HCT116 (cell line): ENCODE results near the gene MKI67. TPM values are rescaled to one million over a fixed set of nuclear protein-coding genes. Genes with fewer than 3 reads are reported as not detected.

Experiments
- ATAC-seq: fragments of 200-7000 bp; cut with Tn5 transposase; 2 replicates; pipeline ENCODE4 v1.9.1; 2020; ENCODE audit warnings: mild to moderate bottlenecking, moderate library complexity
- BruUV-seq: library from RNA; stranded (reverse); fragments of 400-500 nt; replicated peaks from 2 replicates; lab custom pipeline; 2021; lab: Mats Ljungman, UMichigan
- CTCF ChIA-PET: fragments of 300-600 bp; sonication (Branson Sonifier 250); formaldehyde crosslinking; loops from one replicate; lab custom pipeline; 2021; ENCODE audit warnings: antibody characterized with exemption; lab: Charles Lee
- POLR2A ChIA-PET: fragments of 300-600, 350-600 bp; sonication (Branson Sonifier 250); formaldehyde crosslinking; loops from one replicate; lab custom pipeline; 2021; ENCODE audit warnings: antibody characterized with exemption; lab: Charles Lee
- RAD21 ChIA-PET, 2 experiments: fragments of 300-600 bp; sonication (Branson Sonifier 250); formaldehyde crosslinking; loops; one replicate each; lab custom pipeline; 2023; ENCODE audit warnings: low total read pairs in 2 of 2; ENCODE audit not compliant: uncharacterized antibody in 2 of 2, unreplicated experiment in 2 of 2, low non-redundant PET in 1 of 2; lab: Charles Lee
- DNase-seq: peaks from one replicate; pipeline ENCODE4 v3.0.0-alpha.2; 2010; ENCODE audit warnings: low read depth, low spot score
- H2AFZ ChIP-seq: fragments of 200-600 bp; shearing (Covaris generic), sonication (generic); 2 replicates; pipeline ENCODE4 v1.6.1; 2017; ENCODE audit warnings: low read depth, mixed run types, mixed read lengths, antibody characterized with exemption, low read length; ENCODE audit not compliant: poor library complexity, severe bottlenecking
- H3K27ac ChIP-seq: 2 replicates; pipeline ENCODE4 v1.5.1; 2012; ENCODE audit warnings: low read depth, low read length
- H3K27me3 ChIP-seq: fragments of 200-600 bp; sonication (generic); 2 replicates; pipeline ENCODE4 v1.6.1; 2016; ENCODE audit warnings: mixed run types, low read length, mixed read lengths; ENCODE audit not compliant: insufficient read depth
- H3K36me3 ChIP-seq, 2 experiments: fragments of 200-500 bp in 1 of 2; fragments of 200-600 bp in 1 of 2; sonication (Bioruptor generic) in 1 of 2; sonication (generic) in 1 of 2; 2 replicates each; pipeline versions ENCODE4 v1.5.1 to v1.6.1; 2014 to 2016; ENCODE audit warnings: low read length in 2 of 2, inconsistent platforms in 1 of 2, mixed read lengths in 1 of 2, mixed run types in 1 of 2; ENCODE audit not compliant: insufficient read depth in 2 of 2, control insufficient read depth in 1 of 2
- H3K4me1 ChIP-seq, 2 experiments: fragments of 200-600 bp in 1 of 2; sonication (generic) in 1 of 2; 2 replicates each; pipeline versions ENCODE4 v1.5.1 to v1.6.1; 2012 to 2017; ENCODE audit warnings: low read length in 2 of 2, inconsistent platforms in 1 of 2, mild to moderate bottlenecking in 1 of 2, mixed read lengths in 1 of 2, mixed run types in 1 of 2, moderate library complexity in 1 of 2; ENCODE audit not compliant: insufficient read depth in 2 of 2, control insufficient read depth in 1 of 2
- H3K4me2 ChIP-seq: fragments of 200-600 bp; sonication (generic); 2 replicates; pipeline ENCODE4 v1.6.1; 2017; ENCODE audit warnings: mixed run types, low read length, mixed read lengths
- H3K4me3 ChIP-seq, 2 experiments: fragments of 200-600 bp in 1 of 2; sonication (generic) in 1 of 2; replicated peaks in 1 of 2; 2 replicates each; pipeline ENCODE4 v1.5.1; 2011 to 2016; ENCODE audit warnings: low read length in 2 of 2, control low read depth in 1 of 2, low read depth in 1 of 2, mild to moderate bottlenecking in 1 of 2, mixed read lengths in 1 of 2, mixed run types in 1 of 2
- H3K79me2 ChIP-seq: fragments of 200-600 bp; sonication (generic); 2 replicates; pipeline ENCODE4 v1.6.1; 2017; ENCODE audit warnings: mild to moderate bottlenecking, mixed run types, low read length, moderate library complexity, mixed read lengths; ENCODE audit not compliant: insufficient read depth
- H3K9ac ChIP-seq: fragments of 200-600 bp; sonication (generic); 2 replicates; pipeline ENCODE4 v1.6.1; 2016; ENCODE audit warnings: low read length, mixed read lengths
- H3K9me2 ChIP-seq: fragments of 200-600 bp; sonication (generic), shearing (Covaris generic); 2 replicates; pipeline ENCODE4 v1.6.1; 2017; ENCODE audit warnings: mixed run types, mild to moderate bottlenecking, moderate library complexity; ENCODE audit not compliant: insufficient read depth
- H3K9me3 ChIP-seq, 2 experiments: fragments of 200-500 bp in 1 of 2; fragments of 200-600 bp in 1 of 2; sonication (Bioruptor generic) in 1 of 2; sonication (generic) in 1 of 2; 2 replicates each; pipeline ENCODE4 v1.6.1; 2014 to 2017; ENCODE audit warnings: low read length in 2 of 2, mixed read lengths in 2 of 2, inconsistent platforms in 1 of 2, low read depth in 1 of 2, mild to moderate bottlenecking in 1 of 2, mixed run types in 1 of 2, moderate library complexity in 1 of 2; ENCODE audit not compliant: control insufficient read depth in 1 of 2, insufficient read depth in 1 of 2
- H4K20me1 ChIP-seq: fragments of 200-600 bp; sonication (generic), shearing (Covaris generic); 2 replicates; pipeline ENCODE4 v1.6.1; 2017; ENCODE audit warnings: mixed run types, mild to moderate bottlenecking, moderate library complexity; ENCODE audit not compliant: insufficient read depth
- CBX3 ChIP-seq: IDR thresholded peaks from 2 replicates; pipeline ENCODE4 v1.6.1; 2012; ENCODE audit warnings: low read depth
- CEBPB ChIP-seq: IDR thresholded peaks from 2 replicates; pipeline ENCODE4 v1.6.1; 2012; ENCODE audit warnings: low read depth
- CTCF ChIP-seq, 3 experiments: fragments of 200-600 bp in 1 of 3; sonication (generic) in 1 of 3; IDR thresholded peaks in 2 of 3; conservative IDR thresholded peaks in 1 of 3; 2 replicates each; pipeline ENCODE4 v1.5.1; 2012 to 2017; ENCODE audit warnings: low read depth in 2 of 3, low read length in 2 of 3, antibody characterized with exemption in 1 of 3, borderline replicate concordance in 1 of 3, control low read depth in 1 of 3, mild to moderate bottlenecking in 1 of 3, mixed read lengths in 1 of 3, mixed run types in 1 of 3, moderate library complexity in 1 of 3; ENCODE audit not compliant: insufficient read depth in 1 of 3
- EGR1 ChIP-seq: IDR thresholded peaks from 2 replicates; pipeline ENCODE4 v1.6.1; 2012; ENCODE audit warnings: low read depth
- EZH2 ChIP-seq: fragments of 200-600 bp; sonication (generic); IDR thresholded peaks from 2 replicates; pipeline ENCODE4 v1.6.1; 2017; ENCODE audit warnings: antibody characterized with exemption, mixed run types
- EZH2phosphoT487 ChIP-seq: fragments of 200-600 bp; IDR thresholded peaks from 2 replicates; pipeline ENCODE4 v1.6.1; 2018; ENCODE audit warnings: antibody characterized with exemption, borderline replicate concordance
- FOSL1 ChIP-seq: IDR thresholded peaks from 2 replicates; pipeline ENCODE4 v1.6.1; 2012; ENCODE audit warnings: low read depth
- JUND ChIP-seq: IDR thresholded peaks from 2 replicates; pipeline ENCODE4 v1.6.1; 2012
- POLR2AphosphoS5 ChIP-seq: IDR thresholded peaks from 2 replicates; pipeline ENCODE4 v1.6.1; 2011; ENCODE audit warnings: mild to moderate bottlenecking, low read depth, low read length, moderate library complexity
- RAD21 ChIP-seq: IDR thresholded peaks from 2 replicates; pipeline ENCODE4 v1.6.1; 2012; ENCODE audit warnings: low read depth, mild to moderate bottlenecking
- SIN3A ChIP-seq: IDR thresholded peaks from 2 replicates; pipeline ENCODE4 v1.6.1; 2012; ENCODE audit warnings: low read depth
- SP1 ChIP-seq: IDR thresholded peaks from 2 replicates; pipeline ENCODE4 v1.6.1; 2012; ENCODE audit warnings: low read depth
- SRF ChIP-seq: IDR thresholded peaks from 2 replicates; pipeline ENCODE4 v1.6.1; 2012; ENCODE audit warnings: low read depth
- TCF7L2 ChIP-seq: IDR thresholded peaks from 2 replicates; pipeline ENCODE4 v1.7.0; 2011; ENCODE audit warnings: borderline replicate concordance, inconsistent platforms; ENCODE audit not compliant: insufficient read depth, insufficient read length; ENCODE audit errors: extremely low read depth
- YY1 ChIP-seq: IDR thresholded peaks from 2 replicates; pipeline ENCODE4 v1.6.1; 2011; ENCODE audit warnings: low read length, low read depth, moderate library complexity, mild to moderate bottlenecking; ENCODE audit not compliant: insufficient replicate concordance; ENCODE audit errors: extremely low read depth
- ZFX ChIP-seq: fragments of 450-650 bp; IDR thresholded peaks from 2 replicates; pipeline ENCODE4 v1.6.1; 2017
- intact Hi-C: fragments of 100-400 bp; cut with micrococcal nuclease; formaldehyde crosslinking; loops from 2 replicates; pipeline ENCODE4 v1.10.0; 2022
- total RNA-seq: library from RNA; stranded (reverse); gene quantifications from one replicate; pipeline ENCODE4 v1.2.1, GENCODE V29; 2021; ENCODE audit not compliant: unreplicated experiment
- TF ChIP-seq, protein P1 (sequence below): IDR thresholded peaks from 2 replicates; pipeline ENCODE4 v1.6.1; 2012

MKI67 gene
- total RNA-seq, 1 experiment from 2014 or later: 202 TPM

DNA sequence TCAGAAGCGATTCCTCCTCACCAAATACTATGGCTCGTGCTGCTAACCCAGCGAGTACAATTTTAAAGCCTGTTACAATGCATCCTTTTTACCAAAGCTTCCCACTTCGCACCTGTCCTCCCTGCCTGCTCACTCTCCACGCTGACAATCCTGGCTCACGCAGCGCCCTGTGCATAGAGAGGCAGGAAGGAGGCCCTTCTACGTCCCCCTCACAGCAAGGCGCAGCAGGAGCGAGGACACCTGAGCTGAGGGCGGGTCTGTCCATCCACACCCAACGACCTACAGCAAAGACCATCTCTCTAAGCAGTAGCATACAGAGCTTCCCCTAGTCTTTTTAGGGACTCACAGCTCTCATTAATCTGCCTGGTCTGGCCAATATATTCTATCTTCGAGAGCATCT lies 46.0 kb downstream of the MKI67 start:
- TF ChIP-seq EZH2phosphoT487: no peak
- TF ChIP-seq SP1: no peak
- TF ChIP-seq POLR2AphosphoS5: no peak
- no peak for TF ChIP-seq EZH2
- TF ChIP-seq SIN3A: no peak
- TF ChIP-seq, protein P1, sequence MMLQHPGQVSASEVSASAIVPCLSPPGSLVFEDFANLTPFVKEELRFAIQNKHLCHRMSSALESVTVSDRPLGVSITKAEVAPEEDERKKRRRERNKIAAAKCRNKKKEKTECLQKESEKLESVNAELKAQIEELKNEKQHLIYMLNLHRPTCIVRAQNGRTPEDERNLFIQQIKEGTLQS: no peak
- TF ChIP-seq JUND: no peak
- TF ChIP-seq ZFX: no peak
- no peak for TF ChIP-seq RAD21
- TF ChIP-seq CTCF (IDR thresholded peaks at IDR 0.05 in 2 of 3, conservative IDR thresholded peaks at IDR 0.05 in 1 of 3; ENCODE audit: borderline replicate concordance in 1 of 3, insufficient read depth in 1 of 3, low read depth in 2 of 3, low read length in 2 of 3): no peak
- TF ChIP-seq YY1: no peak
- no peak for TF ChIP-seq CBX3
- TF ChIP-seq FOSL1: no peak
- TF ChIP-seq EGR1: no peak
- TF ChIP-seq CEBPB: no peak
- TF ChIP-seq SRF: no peak
- TF ChIP-seq TCF7L2: no peak
- no peaks in the 10 kb centered on the region; the same call in 1 of the 2 replicates for H4K20me1 ChIP-seq
- CTCF ChIA-PET: interaction anchor here (1.3 to 2.4 kb wide), 2 partner anchors 11 to 71 kb away, joined by 3 to 8 read pairs; no protein-coding TSS in a partner anchor
- POLR2A ChIA-PET: no interaction called here
- no peaks in the 10 kb centered on the region for H3K79me2 ChIP-seq
- H3K9me3 ChIP-seq: no peaks in the 10 kb centered on the region
- intact Hi-C loops: no loop called here
- H3K4me3 ChIP-seq: no peak overlapping the region
- DNase-seq: no peak
- H3K27ac ChIP-seq: no peak overlapping the region
- H3K4me1 ChIP-seq: no peaks in the 10 kb centered on the region
- no peaks in the 10 kb centered on the region for H3K27me3 ChIP-seq
- no peak overlapping the region for H2AFZ ChIP-seq
- H3K9ac ChIP-seq: no peak overlapping the region
- ATAC-seq: no peak
- H3K4me2 ChIP-seq: no peak overlapping the region
- no peaks in the 10 kb centered on the region for H3K9me2 ChIP-seq
- H3K36me3 ChIP-seq: no peaks in the 10 kb centered on the region
- no TSS peak for BruUV-seq
- RAD21 ChIA-PET: no interaction called here
